K562 (cell line): Measurements from ENCODE around the gene CSKMT. TPM values are rescaled to one million over a fixed set of nuclear protein-coding genes. Genes with fewer than 3 reads are reported as not detected.
A peak's percentile ranks its signal among the peaks of the same experiment; 100 is the strongest.

ENCODE experiments used
- ARID3A ChIP-seq: IDR thresholded peaks from 2 replicates; pipeline ENCODE4 v1.6.1; 2012; ENCODE audit warnings: low read depth, low read length, improper control_type of control experiment, borderline replicate concordance
- BCOR ChIP-seq: fragments of 450-650 bp; IDR thresholded peaks from 2 replicates; pipeline ENCODE4 v1.6.1; 2016
- CHD2 ChIP-seq: IDR thresholded peaks from 2 replicates; pipeline ENCODE4 v1.6.1; 2011; ENCODE audit warnings: low read depth, low read length
- DPF2 ChIP-seq: fragments of 450-650 bp; IDR thresholded peaks from 2 replicates; pipeline ENCODE4 v1.6.1; 2016
- FOXK1 ChIP-seq: sonication (generic); formaldehyde crosslinking; IDR thresholded peaks from 2 replicates; pipeline ENCODE4 v1.8.0; 2022; ENCODE audit warnings: missing genetic modification reagents, mild to moderate bottlenecking, borderline replicate concordance
- HDAC8 ChIP-seq: fragments of 450-650 bp; IDR thresholded peaks from 2 replicates; pipeline ENCODE4 v1.6.1; 2016; ENCODE audit warnings: mild to moderate bottlenecking, missing genetic modification characterization, moderate library complexity, missing compliant biosample characterization
- HIVEP1 ChIP-seq: fragments of 250-450 bp; sonication (Bioruptor Pico); IDR thresholded peaks from 2 replicates; pipeline ENCODE4 v1.4.0; 2020; ENCODE audit warnings: mild to moderate bottlenecking
- JUND ChIP-seq, 2 experiments: IDR thresholded peaks; 2 replicates in 1 of 2; 3 replicates in 1 of 2; pipeline ENCODE4 v1.6.1; 2011; ENCODE audit warnings: borderline replicate concordance in 2 of 2, low read depth in 2 of 2, low read length in 2 of 2, improper control_type of control experiment in 1 of 2, missing biosample characterization in 1 of 2, missing genetic modification characterization in 1 of 2, missing genetic modification reagents in 1 of 2
- KLF13 ChIP-seq: fragments of 450-650 bp; IDR thresholded peaks from 2 replicates; pipeline ENCODE4 v1.6.1; 2016; ENCODE audit warnings: missing genetic modification characterization, low read depth, mild to moderate bottlenecking, missing compliant biosample characterization, moderate library complexity, borderline replicate concordance
- LCOR ChIP-seq: sonication (generic); formaldehyde crosslinking; IDR thresholded peaks from 2 replicates; pipeline ENCODE4 v1.8.0; 2022; ENCODE audit warnings: mild to moderate bottlenecking, missing genetic modification reagents
- MBD2 ChIP-seq: sonication (generic); IDR thresholded peaks from 2 replicates; pipeline ENCODE4 v1.6.1; 2016; ENCODE audit warnings: low read depth, borderline replicate concordance
- MEF2A ChIP-seq: IDR thresholded peaks from 2 replicates; pipeline ENCODE4 v1.6.1; 2011; ENCODE audit warnings: low read depth, mild to moderate bottlenecking, low read length, moderate library complexity; ENCODE audit not compliant: control insufficient read depth
- MXD1 ChIP-seq: fragments of 250-450 bp; sonication (Bioruptor Pico); IDR thresholded peaks from 2 replicates; pipeline ENCODE4 v1.8.0; 2021; ENCODE audit warnings: borderline replicate concordance, mild to moderate bottlenecking, moderate library complexity; ENCODE audit not compliant: poor library complexity, severe bottlenecking
- NEUROD1 ChIP-seq: fragments of 150-350 bp; IDR thresholded peaks from 2 replicates; pipeline ENCODE4 v1.6.1; 2014; ENCODE audit warnings: borderline replicate concordance, low read length, low read depth; ENCODE audit not compliant: partially characterized antibody
- PHF8 ChIP-seq: fragments of 200-600 bp; sonication (generic); IDR thresholded peaks from 2 replicates; pipeline ENCODE4 v1.6.1; 2012; ENCODE audit warnings: mixed run types, mild to moderate bottlenecking, inconsistent platforms, low read length, moderate library complexity, borderline replicate concordance
- SP1 ChIP-seq: sonication (generic); formaldehyde crosslinking; IDR thresholded peaks from 2 replicates; pipeline ENCODE4 v1.8.1; 2022; ENCODE audit warnings: mild to moderate bottlenecking, missing genetic modification reagents
- SP2 ChIP-seq: IDR thresholded peaks from 2 replicates; pipeline ENCODE4 v1.6.1; 2011; ENCODE audit warnings: mild to moderate bottlenecking, low read depth, low read length, moderate library complexity; ENCODE audit not compliant: poor library complexity, severe bottlenecking; ENCODE audit errors: extremely low read depth
- TAF7 ChIP-seq: fragments of 450-650 bp; IDR thresholded peaks from 2 replicates; pipeline ENCODE4 v1.6.1; 2016; ENCODE audit warnings: missing genetic modification characterization, missing compliant biosample characterization
- THRAP3 ChIP-seq: fragments of 450-650 bp; IDR thresholded peaks from 2 replicates; pipeline ENCODE4 v1.6.1; 2016; ENCODE audit warnings: mild to moderate bottlenecking, inconsistent platforms, borderline replicate concordance
- ZBTB17 ChIP-seq: fragments of 450-650 bp; formaldehyde crosslinking; IDR thresholded peaks from 2 replicates; pipeline ENCODE4 v1.4.0; 2020; ENCODE audit warnings: mild to moderate bottlenecking
- ZEB2 ChIP-seq: fragments of 450-650 bp; IDR thresholded peaks from 2 replicates; pipeline ENCODE4 v1.6.1; 2016
- ZNF12 ChIP-seq: sonication (generic); formaldehyde crosslinking; IDR thresholded peaks from 2 replicates; pipeline ENCODE4 v1.4.0; 2020; ENCODE audit warnings: mild to moderate bottlenecking, missing genetic modification reagents
- ZNF165 ChIP-seq: fragments of 250-450 bp; sonication (Bioruptor Pico); IDR thresholded peaks from 2 replicates; pipeline ENCODE4 v1.4.0; 2020; ENCODE audit warnings: borderline replicate concordance
- ZNF644 ChIP-seq: fragments of 200-800 bp; sonication (Bioruptor generic); IDR thresholded peaks from 2 replicates; pipeline ENCODE4 v1.6.1; 2016; ENCODE audit warnings: low read depth, missing genetic modification characterization, missing compliant biosample characterization
- polyA plus RNA-seq, 8 experiments: library from polyadenylated mRNA; depleted of rRNA in 4 of 8; stranded (reverse) in 5 of 8; unstranded in 3 of 8; fragments of >200 nt; fragmentation: Nextera tagmentation in 2 of 8; fragmentation: Illumina TruSeq in 1 of 8; extraction: Ambion mirVana in 2 of 8; extraction: Trizol in 1 of 8; gene quantifications; 2 replicates each; pipeline versions ENCODE4 v1.2.1 to v1.2.3, GENCODE V29; 2011 to 2014; ENCODE audit warnings: inconsistent platforms in 1 of 8, missing spikeins in 1 of 8
- total RNA-seq, 7 experiments: library from RNA; depleted of rRNA in 6 of 7; stranded (reverse); fragments of >200 nt in 6 of 7; fragmentation: Illumina TruSeq in 2 of 7; extraction: Trizol in 2 of 7; gene quantifications; 2 replicates each; pipeline versions ENCODE4 v1.2.1 to v1.2.3, GENCODE V29; 2011 to 2021; ENCODE audit warnings: low replicate concordance in 1 of 7
- TF ChIP-seq, protein P1 (sequence below): fragments of 250-450 bp; sonication (Bioruptor Pico); IDR thresholded peaks from 2 replicates; pipeline ENCODE4 v1.4.0; 2020; ENCODE audit warnings: mild to moderate bottlenecking

Gene CSKMT
- total and polyA plus RNA-seq, 9 of the 15 experiments (the other 6 are each of a cell fraction or from before 2014, with no cell fraction given), result 10.3 to 108 (median 27.2) TPM

DNA sequence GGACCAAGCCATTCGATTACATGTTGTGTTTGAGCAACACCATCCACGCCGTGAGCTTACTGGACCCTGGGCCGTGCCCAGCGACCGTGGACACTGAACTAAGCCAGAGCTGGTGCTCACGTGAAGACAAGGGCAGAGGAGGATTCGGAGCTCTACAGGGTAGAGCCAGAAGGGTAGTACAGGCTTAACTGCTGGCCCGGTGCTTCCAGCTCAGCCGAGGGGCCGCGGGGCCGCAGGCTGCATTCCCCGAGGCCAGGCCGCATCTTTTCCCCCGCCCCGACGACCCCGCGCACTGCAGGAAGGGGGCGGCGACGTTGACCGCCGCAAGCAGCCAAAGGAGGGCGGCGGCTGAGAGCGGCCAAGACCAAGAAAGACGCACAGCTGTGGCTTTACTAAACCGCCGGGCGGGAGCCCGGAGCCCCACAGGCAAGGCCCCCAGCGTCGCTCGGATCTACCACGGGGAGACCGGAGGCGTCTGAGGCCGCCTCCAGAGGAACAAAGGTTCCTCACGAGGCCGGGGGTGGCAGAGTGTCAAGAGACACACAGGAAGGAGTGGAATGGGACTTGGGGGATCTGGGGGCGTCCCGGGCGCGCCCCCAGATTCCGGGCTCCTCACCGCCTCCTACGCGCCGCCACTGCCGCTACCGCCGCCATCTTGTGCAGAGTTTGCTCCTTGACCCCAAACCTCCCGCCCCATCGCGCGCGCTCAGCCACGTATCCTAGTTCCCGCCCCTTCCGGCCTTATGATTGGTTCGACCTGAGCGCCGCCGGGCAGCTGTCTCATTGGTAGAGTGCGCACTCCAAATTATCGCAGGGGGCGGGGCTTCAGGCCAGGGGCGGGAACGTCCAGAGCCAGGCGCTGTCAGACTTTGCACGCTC lies 18.9 kb upstream of the CSKMT start, which contains the start of gene GANAB (continued):
- TF ChIP-seq, protein P1, sequence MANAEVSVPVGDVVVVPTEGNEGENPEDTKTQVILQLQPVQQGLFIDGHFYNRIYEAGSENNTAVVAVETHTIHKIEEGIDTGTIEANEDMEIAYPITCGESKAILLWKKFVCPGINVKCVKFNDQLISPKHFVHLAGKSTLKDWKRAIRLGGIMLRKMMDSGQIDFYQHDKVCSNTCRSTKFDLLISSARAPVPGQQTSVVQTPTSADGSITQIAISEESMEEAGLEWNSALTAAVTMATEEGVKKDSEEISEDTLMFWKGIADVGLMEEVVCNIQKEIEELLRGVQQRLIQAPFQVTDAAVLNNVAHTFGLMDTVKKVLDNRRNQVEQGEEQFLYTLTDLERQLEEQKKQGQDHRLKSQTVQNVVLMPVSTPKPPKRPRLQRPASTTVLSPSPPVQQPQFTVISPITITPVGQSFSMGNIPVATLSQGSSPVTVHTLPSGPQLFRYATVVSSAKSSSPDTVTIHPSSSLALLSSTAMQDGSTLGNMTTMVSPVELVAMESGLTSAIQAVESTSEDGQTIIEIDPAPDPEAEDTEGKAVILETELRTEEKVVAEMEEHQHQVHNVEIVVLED, result peak; percentile 64
- 0 out of 2 replicates have a peak, but pooled peaks have one; percentile 24 for TF ChIP-seq HIVEP1 (CRISPR knock-in tag)
- TF ChIP-seq ZNF12 (CRISPR knock-in tag), result no peak
- no peak for TF ChIP-seq KLF13 (tag)
- TF ChIP-seq HDAC8 (tag), result no peak
- no peak for TF ChIP-seq MEF2A
- TF ChIP-seq SP1, result peak; percentile 95
- TF ChIP-seq BCOR, result no peak
- peak; percentile 55 for TF ChIP-seq SP2
- TF ChIP-seq ARID3A, result no peak
- no peak for TF ChIP-seq JUND (IDR thresholded peaks at IDR 0.05; ENCODE audit: borderline replicate concordance, low read depth, low read length)
- TF ChIP-seq JUND (tag; IDR thresholded peaks at IDR 0.05; ENCODE audit: borderline replicate concordance, low read depth, low read length), result peak; percentile 14; the same call in 1 of the 3 replicates
- no peak for TF ChIP-seq ZNF644 (tag)
- no peak for TF ChIP-seq ZEB2
- 0 out of 2 replicates have a peak, but pooled peaks have one; percentile 66 for TF ChIP-seq ZBTB17
- TF ChIP-seq DPF2, result peak; percentile 20; the same call in 1 of the 2 replicates
- TF ChIP-seq ZNF165 (CRISPR knock-in tag), result no peak
- peak; percentile 89 for TF ChIP-seq TAF7 (tag)
- no peak for TF ChIP-seq MXD1 (CRISPR knock-in tag)
- TF ChIP-seq FOXK1 (CRISPR knock-in tag), result no peak
- TF ChIP-seq PHF8, result peak; percentile 84
- TF ChIP-seq MBD2, result peak; percentile 47; the same call in 1 of the 2 replicates
- TF ChIP-seq LCOR (CRISPR knock-in tag), result peak; percentile 100
- TF ChIP-seq CHD2, result peak; percentile 54
- TF ChIP-seq THRAP3, result no peak
- TF ChIP-seq NEUROD1, result no peak
